ENCODE results near the gene PDCD11.

PDCD11 gene

GRCh38 chr10:103495321-103495720, 98.9 kb downstream of the PDCD11 start:
- no peak for DNase-seq
- Histone ChIP-seq H3K4me3 (no peak overlapping the region), H3K36me3 (no peaks in the 10 kb centered on the region), H3K27ac (no peak overlapping the region), H3K9me3 (no peaks in the 10 kb centered on the region), H3K27me3 (peaks cover 0 to 57% of the 10 kb centered on the region in 2 donors), H3K4me1 (peaks cover 0 to 17% (median 15%) of the 10 kb centered on the region in 4 donors)
- intact Hi-C loops (cut with DNase I; ENCODE audit: low total_unique reads): no loop called here
- TF ChIP-seq, protein P1, sequence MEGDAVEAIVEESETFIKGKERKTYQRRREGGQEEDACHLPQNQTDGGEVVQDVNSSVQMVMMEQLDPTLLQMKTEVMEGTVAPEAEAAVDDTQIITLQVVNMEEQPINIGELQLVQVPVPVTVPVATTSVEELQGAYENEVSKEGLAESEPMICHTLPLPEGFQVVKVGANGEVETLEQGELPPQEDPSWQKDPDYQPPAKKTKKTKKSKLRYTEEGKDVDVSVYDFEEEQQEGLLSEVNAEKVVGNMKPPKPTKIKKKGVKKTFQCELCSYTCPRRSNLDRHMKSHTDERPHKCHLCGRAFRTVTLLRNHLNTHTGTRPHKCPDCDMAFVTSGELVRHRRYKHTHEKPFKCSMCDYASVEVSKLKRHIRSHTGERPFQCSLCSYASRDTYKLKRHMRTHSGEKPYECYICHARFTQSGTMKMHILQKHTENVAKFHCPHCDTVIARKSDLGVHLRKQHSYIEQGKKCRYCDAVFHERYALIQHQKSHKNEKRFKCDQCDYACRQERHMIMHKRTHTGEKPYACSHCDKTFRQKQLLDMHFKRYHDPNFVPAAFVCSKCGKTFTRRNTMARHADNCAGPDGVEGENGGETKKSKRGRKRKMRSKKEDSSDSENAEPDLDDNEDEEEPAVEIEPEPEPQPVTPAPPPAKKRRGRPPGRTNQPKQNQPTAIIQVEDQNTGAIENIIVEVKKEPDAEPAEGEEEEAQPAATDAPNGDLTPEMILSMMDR (IDR thresholded peaks at IDR 0.05): no peak

Data from tibial artery (tissue), 4 donors.